ENCODE data around the gene EXOC2. TPM values are rescaled to one million over a fixed set of nuclear protein-coding genes. Genes with fewer than 3 reads are reported as not detected.

Gene EXOC2
- total RNA-seq, 1 donor from 2014 or later = 29.8 TPM

GRCh38 chr6:641225-641985, 51.5 kb downstream of the EXOC2 start:
- TF ChIP-seq CTCF (IDR thresholded peaks at IDR 0.05) = no peak
- POLR2A ChIA-PET = no interaction called here
- no peak overlapping the region for H3K4me3 Mint-ChIP-seq
- no peak overlapping the region for H3K27ac Mint-ChIP-seq
- H3K9me3 Mint-ChIP-seq = peaks cover 5% of the 10 kb centered on the region
- CTCF ChIA-PET = interaction anchor here (0.7 to 1.1 kb wide), 2 partner anchors 66 to 81 kb away, joined by 3 read pairs; no protein-coding TSS in a partner anchor
- no peaks in the 10 kb centered on the region for H3K27me3 Mint-ChIP-seq
- H3K4me1 Mint-ChIP-seq = peaks cover 31% of the 10 kb centered on the region
- no peak for DNase-seq
- no peak for ATAC-seq (ENCODE audit: low read depth)
- peaks cover 18% of the 10 kb centered on the region for H3K36me3 Mint-ChIP-seq (ENCODE audit: low read depth)
- intact Hi-C loops (cut with micrococcal nuclease) = no loop called here

- ChIA-PET POLR2A (no interaction called here), CTCF (no interaction called here)
- Mint-ChIP-seq H3K4me1 (peaks cover 7% of the 10 kb centered on the region), H3K36me3 (ENCODE audit: low read depth) (peaks cover 52% of the 10 kb centered on the region), H3K27me3 (no peaks in the 10 kb centered on the region), H3K9me3 (no peaks in the 10 kb centered on the region), H3K4me3 (no peak overlapping the region), H3K27ac (no peak overlapping the region)
- DNase-seq = no peak
- TF ChIP-seq CTCF (IDR thresholded peaks at IDR 0.05) = no peak
- peak; percentile 31 for ATAC-seq (ENCODE audit: low read depth)
- intact Hi-C loops (cut with micrococcal nuclease) = no loop called here
Observed at GRCh38 chr6:636488-636887, 56.5 kb downstream of the EXOC2 start.

- CTCF ChIA-PET = no interaction called here
- ATAC-seq (ENCODE audit: low read depth) (no peak), DNase-seq (no peak)
- POLR2A ChIA-PET = no interaction called here
- H3K4me1 Mint-ChIP-seq = peaks cover 5% of the 10 kb centered on the region
- H3K27ac Mint-ChIP-seq = no peak overlapping the region
- TF ChIP-seq CTCF (IDR thresholded peaks at IDR 0.05) = no peak
- no peaks in the 10 kb centered on the region for H3K9me3 Mint-ChIP-seq
- no peak overlapping the region for H3K4me3 Mint-ChIP-seq
- H3K27me3 Mint-ChIP-seq = no peaks in the 10 kb centered on the region
- intact Hi-C loops (cut with micrococcal nuclease) = no loop called here
- H3K36me3 Mint-ChIP-seq (ENCODE audit: low read depth) = peaks cover 52% of the 10 kb centered on the region
Observed at GRCh38 chr6:635233-635632, 57.7 kb downstream of the EXOC2 start.

- peaks cover 58% of the 10 kb centered on the region for H3K36me3 Mint-ChIP-seq (ENCODE audit: low read depth)
- no peaks in the 10 kb centered on the region for H3K9me3 Mint-ChIP-seq
- CTCF ChIA-PET = no interaction called here
- no peaks in the 10 kb centered on the region for H3K27me3 Mint-ChIP-seq
- DNase-seq (no peak), ATAC-seq (ENCODE audit: low read depth) (no peak)
- peaks cover 14% of the 10 kb centered on the region for H3K4me1 Mint-ChIP-seq
- H3K27ac Mint-ChIP-seq = no peak overlapping the region
- H3K4me3 Mint-ChIP-seq = no peak overlapping the region
- POLR2A ChIA-PET = no interaction called here
- no peak for TF ChIP-seq CTCF (IDR thresholded peaks at IDR 0.05)
- intact Hi-C loops (cut with micrococcal nuclease) = no loop called here
Observed at GRCh38 chr6:633611-634010, 59.3 kb downstream of the EXOC2 start.

GRCh38 chr6:628766-629165, 64.2 kb downstream of the EXOC2 start:
- no peaks in the 10 kb centered on the region for H3K9me3 Mint-ChIP-seq
- CTCF ChIA-PET = no interaction called here

More at GRCh38 chr6:628766-629165, 64.2 kb downstream of the EXOC2 start:
- POLR2A ChIA-PET = no interaction called here
- Mint-ChIP-seq H3K4me1 (peaks cover 15% of the 10 kb centered on the region), H3K27me3 (no peaks in the 10 kb centered on the region), H3K27ac (peak overlapping the region; percentile 35), H3K4me3 (no peak overlapping the region), H3K36me3 (ENCODE audit: low read depth) (peaks cover 52% of the 10 kb centered on the region)
- ATAC-seq (ENCODE audit: low read depth) = no peak
- no peak for TF ChIP-seq CTCF (IDR thresholded peaks at IDR 0.05)
- intact Hi-C loops (cut with micrococcal nuclease) = loop anchor here (5.0 kb wide), 1 partner anchor 84 kb away; no protein-coding TSS in a partner anchor
- DNase-seq = no peak
